IMR-90 (cell line): ENCODE results near the gene ZNF618. TPM values are rescaled to one million over a fixed set of nuclear protein-coding genes. Genes with fewer than 3 reads are reported as not detected.

Experiments
- ATAC-seq: fragments of 200-7000 bp; cut with Tn5 transposase; 2 replicates; pipeline ENCODE4 v1.9.1; 2020; ENCODE audit warnings: low read depth, mild to moderate bottlenecking, moderate library complexity
- BruUV-seq: library from RNA; stranded (reverse); fragments of 400-500 nt; replicated peaks from 2 replicates; lab custom pipeline; 2021; lab: Mats Ljungman, UMichigan
- CTCF ChIA-PET: fragments of 300-600 bp; formaldehyde crosslinking; extraction: SDS; loops from one replicate; lab custom pipeline; 2021; ENCODE audit warnings: antibody characterized with exemption; lab: Yijun Ruan, JAX
- POLR2A ChIA-PET: fragments of 300-600 bp; sonication (Branson Sonifier 250); formaldehyde crosslinking; loops from one replicate; lab custom pipeline; 2022; ENCODE audit warnings: antibody characterized with exemption; ENCODE audit not compliant: unreplicated experiment; lab: Charles Lee
- DNase-seq: peaks from one replicate; pipeline ENCODE4 v3.0.0; 2013
- H2AFZ ChIP-seq: replicated peaks from 2 replicates; pipeline ENCODE3; 2013; ENCODE audit warnings: low read length, mild to moderate bottlenecking; ENCODE audit not compliant: poor library complexity
- H2AK5ac ChIP-seq: 2 replicates; pipeline ENCODE4 v1.6.1; 2013; ENCODE audit warnings: low read depth, low read length, inconsistent platforms
- H2AK9ac ChIP-seq: replicated peaks from 2 replicates; pipeline ENCODE3; 2013; ENCODE audit warnings: mild to moderate bottlenecking, low read depth, low read length, moderate library complexity; ENCODE audit not compliant: poor library complexity
- H2BK120ac ChIP-seq: 2 replicates; pipeline ENCODE4 v1.6.1; 2013; ENCODE audit warnings: low read depth, low read length, inconsistent platforms
- H2BK15ac ChIP-seq: 3 replicates; pipeline ENCODE4 v1.6.1; 2013; ENCODE audit warnings: low read depth, low read length, inconsistent platforms
- H2BK20ac ChIP-seq: 2 replicates; pipeline ENCODE4 v1.6.1; 2013; ENCODE audit warnings: low read depth, mild to moderate bottlenecking, inconsistent platforms, low read length, moderate library complexity
- H2BK5ac ChIP-seq: 2 replicates; pipeline ENCODE4 v1.6.1; 2013; ENCODE audit warnings: mild to moderate bottlenecking, low read depth, low read length, inconsistent platforms; ENCODE audit not compliant: poor library complexity, severe bottlenecking
- H3K14ac ChIP-seq: replicated peaks from 2 replicates; pipeline ENCODE4 v1.6.1; 2013; ENCODE audit warnings: low read depth, low read length, inconsistent platforms
- H3K18ac ChIP-seq: 2 replicates; pipeline ENCODE4 v1.6.1; 2013; ENCODE audit warnings: low read depth, low read length, control low read depth
- H3K23ac ChIP-seq: 2 replicates; pipeline ENCODE4 v1.6.1; 2013; ENCODE audit warnings: low read depth, low read length, inconsistent platforms
- H3K27ac ChIP-seq: 2 replicates; pipeline ENCODE4 v1.5.1; 2013; ENCODE audit warnings: mild to moderate bottlenecking, control low read depth, low read length; ENCODE audit not compliant: insufficient read depth
- H3K27me3 ChIP-seq: 2 replicates; pipeline ENCODE4 v1.6.1; 2013; ENCODE audit warnings: low read length; ENCODE audit not compliant: control insufficient read depth, insufficient read depth
- H3K36me3 ChIP-seq: 2 replicates; pipeline ENCODE4 v1.6.1; 2013; ENCODE audit warnings: low read length, mixed read lengths; ENCODE audit not compliant: control insufficient read depth, insufficient read depth
- H3K4ac ChIP-seq: 2 replicates; pipeline ENCODE4 v1.6.1; 2013; ENCODE audit warnings: low read depth, low read length, inconsistent platforms
- H3K4me1 ChIP-seq: 2 replicates; pipeline ENCODE4 v1.6.1; 2013; ENCODE audit warnings: low read length, mixed read lengths; ENCODE audit not compliant: control insufficient read depth, insufficient read depth
- H3K4me2 ChIP-seq: 2 replicates; pipeline ENCODE4 v1.6.1; 2013; ENCODE audit warnings: low read depth, mild to moderate bottlenecking, control low read depth, low read length, moderate library complexity
- H3K4me3 ChIP-seq: 2 replicates; pipeline ENCODE4 v1.5.1; 2013; ENCODE audit warnings: low read depth, mild to moderate bottlenecking, control low read depth, low read length, moderate library complexity; ENCODE audit not compliant: insufficient read depth
- H3K56ac ChIP-seq: 2 replicates; pipeline ENCODE4 v1.6.1; 2013; ENCODE audit warnings: low read length, inconsistent platforms; ENCODE audit not compliant: insufficient read depth; ENCODE audit errors: extremely low read depth
- H3K79me1 ChIP-seq, 2 experiments: 2 replicates each; pipeline ENCODE4 v1.6.1; 2013; ENCODE audit warnings: low read length in 2 of 2, inconsistent platforms in 1 of 2, low read depth in 1 of 2
- H3K9ac ChIP-seq: 2 replicates; pipeline ENCODE4 v1.6.1; 2013; ENCODE audit warnings: low read depth, low read length, control low read depth
- H3K9me1 ChIP-seq: 2 replicates; pipeline ENCODE4 v1.6.1; 2013; ENCODE audit warnings: low read length, inconsistent platforms; ENCODE audit not compliant: insufficient read depth
- H3K9me3 ChIP-seq: 2 replicates; pipeline ENCODE4 v1.6.1; 2013; ENCODE audit warnings: low read length; ENCODE audit not compliant: control insufficient read depth, insufficient read depth
- H4K20me1 ChIP-seq: 2 replicates; pipeline ENCODE4 v1.6.1; 2013; ENCODE audit warnings: low read length, inconsistent platforms; ENCODE audit not compliant: insufficient read depth
- H4K5ac ChIP-seq: 2 replicates; pipeline ENCODE4 v1.6.1; 2013; ENCODE audit warnings: mild to moderate bottlenecking, low read depth, low read length, control low read depth
- H4K8ac ChIP-seq, 2 experiments: 2 replicates each; pipeline ENCODE4 v1.6.1; 2013; ENCODE audit warnings: low read depth in 2 of 2, low read length in 2 of 2, control low read depth in 1 of 2, inconsistent platforms in 1 of 2
- H4K91ac ChIP-seq: 2 replicates; pipeline ENCODE4 v1.6.1; 2013; ENCODE audit warnings: low read depth, low read length, inconsistent platforms; ENCODE audit not compliant: insufficient read depth
- MAFK ChIP-seq: IDR thresholded peaks from 2 replicates; pipeline ENCODE4 v1.6.1; 2012; ENCODE audit warnings: low read depth, low read length, improper control_type of control experiment
- MXI1 ChIP-seq: IDR thresholded peaks from 2 replicates; pipeline ENCODE4 v1.6.1; 2012; ENCODE audit warnings: low read depth, mild to moderate bottlenecking, low read length, moderate library complexity, borderline replicate concordance
- NFE2L2 ChIP-seq: fragments of 150-350 bp; IDR thresholded peaks from 2 replicates; pipeline ENCODE4 v1.6.1; 2016; ENCODE audit warnings: low read depth, mild to moderate bottlenecking, low read length
- WGBS, 2 experiments: methylation state at CpG; one replicate each; pipeline versions ENCODE4 v1.1.5 to v1.1.7; 2013; ENCODE audit warnings: missing lambda C conversion rate in 2 of 2; ENCODE audit not compliant: insufficient read length in 1 of 2; ENCODE audit errors: extremely low coverage in 2 of 2; 5-methylcytosine and 5-hydroxymethylcytosine counted together
- dilution Hi-C: fragments of 300-500 bp; cut with HindIII; formaldehyde crosslinking; loops from one replicate; pipeline ENCODE4 v1.14.3; 2018; ENCODE audit warnings: low sequenced_read_pairs; ENCODE audit not compliant: unreplicated experiment
- in situ Hi-C: fragments of 300-500 bp; cut with MboI; formaldehyde crosslinking; loops from 3 replicates; pipeline ENCODE4 v1.14.3; 2019; ENCODE audit warnings: low sequenced_read_pairs, inconsistent platforms, mixed read lengths
- intact Hi-C: fragments of 100-400 bp; cut with micrococcal nuclease; formaldehyde crosslinking; loops from 2 replicates; pipeline ENCODE4 v1.10.0; 2022
- polyA plus RNA-seq, 3 experiments: library from polyadenylated mRNA; depleted of rRNA; stranded (reverse); fragments of >200 nt; gene quantifications; 2 replicates each; pipeline ENCODE4 v1.2.3, GENCODE V29; 2012; ENCODE audit warnings: low replicate concordance in 1 of 3
- total RNA-seq: library from RNA; depleted of rRNA; stranded (reverse); fragments of >200 nt; gene quantifications from 2 replicates; pipeline ENCODE4 v1.2.3, GENCODE V29; 2012; rRNA removed
- TF ChIP-seq, protein P1 (sequence below): conservative IDR thresholded peaks from 2 replicates; pipeline ENCODE4 v1.5.1; 2012; ENCODE audit warnings: mild to moderate bottlenecking, low read depth, low read length, improper control_type of control experiment

The ZNF618 gene
- total and polyA plus RNA-seq, 2 of the 4 experiments (the other 2 are of a cell fraction): 8.2 to 9.4 TPM

- no TSS peak for BruUV-seq
- Histone ChIP-seq H2BK5ac (no peak overlapping the region), H3K56ac (no peak overlapping the region), H2AK9ac (no peak overlapping the region), H2BK120ac (no peak overlapping the region), H3K27me3 (peaks cover 22% of the 10 kb centered on the region), H3K4ac (no peak overlapping the region), H2AFZ (no peak overlapping the region), H2AK5ac (no peak overlapping the region), H3K4me1 (peaks cover 2% of the 10 kb centered on the region), H4K8ac (no peak overlapping the region), H3K9me1 (no peaks in the 10 kb centered on the region), H2BK20ac (no peak overlapping the region), H4K5ac (no peak overlapping the region), H3K36me3 (no peaks in the 10 kb centered on the region), H3K18ac (no peak overlapping the region), H3K79me1 (no peaks in the 10 kb centered on the region), H3K27ac (no peak overlapping the region), H4K20me1 (no peaks in the 10 kb centered on the region), H3K4me3 (no peak overlapping the region), H4K91ac (no peak overlapping the region), H3K23ac (no peak overlapping the region), H3K9ac (no peak overlapping the region), H3K4me2 (no peak overlapping the region), H2BK15ac (no peak overlapping the region), H3K14ac (no peak overlapping the region), H3K9me3 (peaks cover 16% of the 10 kb centered on the region)
- intact Hi-C loops (no loop called here), in situ Hi-C loops (no loop called here), dilution Hi-C loops (no loop called here)
- WGBS, 2 experiments: no CpG with 5 or more reads among the region's 5 CpGs
- ChIA-PET POLR2A (no interaction called here), CTCF (interaction anchor here (1.6 kb wide), 1 partner anchor 186 kb away, joined by 6 read pairs; no protein-coding TSS in a partner anchor)
- no peak for ATAC-seq
- TF ChIP-seq NFE2L2: no peak
- TF ChIP-seq, protein P1, sequence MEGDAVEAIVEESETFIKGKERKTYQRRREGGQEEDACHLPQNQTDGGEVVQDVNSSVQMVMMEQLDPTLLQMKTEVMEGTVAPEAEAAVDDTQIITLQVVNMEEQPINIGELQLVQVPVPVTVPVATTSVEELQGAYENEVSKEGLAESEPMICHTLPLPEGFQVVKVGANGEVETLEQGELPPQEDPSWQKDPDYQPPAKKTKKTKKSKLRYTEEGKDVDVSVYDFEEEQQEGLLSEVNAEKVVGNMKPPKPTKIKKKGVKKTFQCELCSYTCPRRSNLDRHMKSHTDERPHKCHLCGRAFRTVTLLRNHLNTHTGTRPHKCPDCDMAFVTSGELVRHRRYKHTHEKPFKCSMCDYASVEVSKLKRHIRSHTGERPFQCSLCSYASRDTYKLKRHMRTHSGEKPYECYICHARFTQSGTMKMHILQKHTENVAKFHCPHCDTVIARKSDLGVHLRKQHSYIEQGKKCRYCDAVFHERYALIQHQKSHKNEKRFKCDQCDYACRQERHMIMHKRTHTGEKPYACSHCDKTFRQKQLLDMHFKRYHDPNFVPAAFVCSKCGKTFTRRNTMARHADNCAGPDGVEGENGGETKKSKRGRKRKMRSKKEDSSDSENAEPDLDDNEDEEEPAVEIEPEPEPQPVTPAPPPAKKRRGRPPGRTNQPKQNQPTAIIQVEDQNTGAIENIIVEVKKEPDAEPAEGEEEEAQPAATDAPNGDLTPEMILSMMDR: no peak
- TF ChIP-seq MAFK: no peak
- no peak for TF ChIP-seq MXI1
- no peak for DNase-seq
These were observed 229.1 kb downstream of the ZNF618 start for GRCh38 chr9:114105236-114105635.

Other genes with a start within 250 kb of the ZNF618 start
- not detected in 2 replicates for gene AMBP, start 202.0 kb downstream of the ZNF618 start, total RNA-seq
- not detected in 2 replicates for gene AMBP, start 202.0 kb downstream of the ZNF618 start, polyA plus RNA-seq (2012; rRNA removed)
- gene KIF12, start 223.0 kb downstream of the ZNF618 start, total RNA-seq: not detected in 2 replicates
- gene KIF12, start 223.0 kb downstream of the ZNF618 start, polyA plus RNA-seq (2012; rRNA removed): 0.11 TPM in 1 of 2 replicates, not detected in the other